HepG2 (cell line): ENCODE results near the gene NISCH. TPM values are rescaled to one million over a fixed set of nuclear protein-coding genes. Genes with fewer than 3 reads are reported as not detected.

Experiments
- ATAC-seq: fragments of 200-7000 bp; cut with Tn5 transposase; 3 replicates; pipeline ENCODE4 v1.9.1; 2020; ENCODE audit warnings: mild to moderate bottlenecking, moderate library complexity
- BruUV-seq: library from RNA; stranded (reverse); fragments of 400-500 nt; replicated peaks from 2 replicates; lab custom pipeline; 2021; lab: Mats Ljungman, UMichigan
- CTCF ChIA-PET: fragments of 300-600 bp; formaldehyde crosslinking; extraction: SDS; loops from one replicate; lab custom pipeline; 2021; ENCODE audit warnings: low total read pairs, inconsistent platforms, low intra/inter-chr PET ratio; lab: Yijun Ruan, JAX
- POLR2A ChIA-PET: fragments of 350-600 bp; sonication (Branson Sonifier 250); formaldehyde crosslinking; loops from one replicate; lab custom pipeline; 2020; ENCODE audit warnings: antibody characterized with exemption, inconsistent platforms; lab: Yijun Ruan, JAX
- DNase-seq: peaks from one replicate; pipeline ENCODE4 v3.0.0-alpha.2; 2015; ENCODE audit warnings: low spot score
- FAIRE-seq: peaks from 3 replicates; lab custom pipeline; 2011; peaks lifted over from hg19 to GRCh38; lab: Jason Lieb, UNC
- H2AFZ ChIP-seq: one replicate; pipeline ENCODE4 v1.6.1; 2011; ENCODE audit warnings: low read length, inconsistent platforms
- H3K27ac ChIP-seq: fragments of 300-600 bp; 3 replicates; pipeline ENCODE4 v1.8.0; 2011; ENCODE audit warnings: mixed run types, mild to moderate bottlenecking, mixed read lengths, low read length, inconsistent platforms; ENCODE audit not compliant: insufficient read depth; ENCODE audit errors: extremely low read length
- H3K27me3 ChIP-seq, 2 experiments: fragments of 200-600 bp in 1 of 2; 2 replicates in 1 of 2; 3 replicates in 1 of 2; pipeline versions ENCODE4 v1.6.0 to v1.8.0; 2011; ENCODE audit warnings: low read length in 2 of 2, mild to moderate bottlenecking in 2 of 2, moderate library complexity in 2 of 2, inconsistent platforms in 1 of 2; ENCODE audit not compliant: insufficient read depth in 2 of 2, control insufficient read depth in 1 of 2
- H3K36me3 ChIP-seq, 2 experiments: fragments of 200-600 bp in 1 of 2; replicated peaks in 1 of 2; 2 replicates in 1 of 2; 3 replicates in 1 of 2; pipeline versions ENCODE4 v1.5.1 to v1.8.0; 2011; ENCODE audit warnings: low read length in 2 of 2, inconsistent platforms in 1 of 2; ENCODE audit not compliant: insufficient read depth in 2 of 2, control insufficient read depth in 1 of 2
- H3K4me1 ChIP-seq: 2 replicates; pipeline ENCODE4 v1.5.1; 2012; ENCODE audit warnings: low read length, inconsistent platforms; ENCODE audit not compliant: insufficient read depth
- H3K4me2 ChIP-seq: 2 replicates; pipeline ENCODE4 v1.6.0; 2011; ENCODE audit warnings: low read depth, low read length, inconsistent platforms
- H3K4me3 ChIP-seq, 3 experiments: fragments of 200-600 bp in 1 of 3; sonication (generic), shearing (Covaris generic) in 1 of 3; replicated peaks in 1 of 3; 2 replicates each; pipeline ENCODE4 v1.5.1; 2011 to 2016; ENCODE audit warnings: low read length in 3 of 3, inconsistent platforms in 2 of 3, low read depth in 2 of 3, mild to moderate bottlenecking in 2 of 3, control low read depth in 1 of 3, mixed read lengths in 1 of 3; ENCODE audit not compliant: insufficient read depth in 1 of 3
- H3K79me2 ChIP-seq: one replicate; pipeline ENCODE4 v1.6.1; 2011; ENCODE audit warnings: low read length, inconsistent platforms; ENCODE audit not compliant: insufficient read depth
- H3K9ac ChIP-seq: 2 replicates; pipeline ENCODE4 v1.6.0; 2011; ENCODE audit warnings: mild to moderate bottlenecking, low read depth, low read length, inconsistent platforms; ENCODE audit not compliant: insufficient read depth
- H3K9me3 ChIP-seq: 2 replicates; pipeline ENCODE4 v1.5.1; 2012; ENCODE audit warnings: mild to moderate bottlenecking, low read length
- H4K20me1 ChIP-seq: 2 replicates; pipeline ENCODE4 v1.6.0; 2011; ENCODE audit warnings: inconsistent platforms, mild to moderate bottlenecking, low read length, moderate library complexity; ENCODE audit not compliant: insufficient read depth
- AGO2 ChIP-seq: fragments of 200-400 bp; formaldehyde crosslinking; optimal IDR thresholded peaks from 2 replicates; pipeline ENCODE3; 2017; ENCODE audit warnings: mild to moderate bottlenecking, low read depth, low read length, moderate library complexity
- CENPBD1 ChIP-seq: sonication (generic); formaldehyde crosslinking; IDR thresholded peaks from 2 replicates; pipeline ENCODE4 v1.8.0; 2022; ENCODE audit warnings: missing genetic modification reagents, low read depth, mild to moderate bottlenecking, borderline replicate concordance
- DR1 ChIP-seq: sonication (generic); formaldehyde crosslinking; IDR thresholded peaks from 2 replicates; pipeline ENCODE4 v1.8.0; 2021; ENCODE audit warnings: mild to moderate bottlenecking, missing genetic modification reagents, inconsistent platforms
- ZHX1 ChIP-seq: sonication (generic); formaldehyde crosslinking; IDR thresholded peaks from 2 replicates; pipeline ENCODE4 v1.8.1; 2022; ENCODE audit warnings: low read depth, mild to moderate bottlenecking, missing genetic modification reagents
- WGBS: methylation state at CpG from one replicate; pipeline ENCODE4 v1.1.6; 2017; ENCODE audit warnings: low lambda C conversion rate; 5-methylcytosine and 5-hydroxymethylcytosine counted together
- in situ Hi-C: cut with HindIII; loops from 2 replicates; pipeline ENCODE4 v1.10.0; 2017; ENCODE audit warnings: low pct_unique_long_range_greater_than_20kb; ENCODE audit not compliant: extremely low pct_ligation_motif_present
- intact Hi-C: fragments of 100-400 bp; cut with micrococcal nuclease; formaldehyde crosslinking; loops from one replicate; pipeline ENCODE4 v1.10.0; 2022; ENCODE audit not compliant: unreplicated experiment
- polyA plus RNA-seq, 8 experiments: library from polyadenylated mRNA; depleted of rRNA in 3 of 8; stranded (reverse) in 7 of 8; unstranded in 1 of 8; fragments of >200 nt; fragmentation: Illumina TruSeq in 4 of 8; extraction: Trizol in 4 of 8; gene quantifications; 2 replicates each; pipeline versions ENCODE4 v1.2.1 to v1.2.3, GENCODE V29; 2011 to 2016; ENCODE audit warnings: low read depth in 4 of 8, missing spikeins in 1 of 8, mixed read lengths in 1 of 8; ENCODE audit not compliant: insufficient read depth in 1 of 8
- total RNA-seq, 5 experiments: library from RNA; depleted of rRNA; stranded (reverse); fragments of >200 nt; fragmentation: Illumina TruSeq; extraction: Trizol; gene quantifications; 2 replicates each; pipeline ENCODE4 v1.2.3, GENCODE V29; 2016; ENCODE audit warnings: low read depth in 1 of 5
- TF ChIP-seq, protein P1 (sequence below): sonication (generic); formaldehyde crosslinking; IDR thresholded peaks from 2 replicates; pipeline ENCODE4 v1.4.0; 2020; ENCODE audit warnings: missing genetic modification reagents, borderline replicate concordance

The NISCH gene
- total and polyA plus RNA-seq, 2 of the 13 experiments (the other 11 are each of a cell fraction or from before 2014, with no cell fraction given): 27.0 to 47.6 TPM

DNA sequence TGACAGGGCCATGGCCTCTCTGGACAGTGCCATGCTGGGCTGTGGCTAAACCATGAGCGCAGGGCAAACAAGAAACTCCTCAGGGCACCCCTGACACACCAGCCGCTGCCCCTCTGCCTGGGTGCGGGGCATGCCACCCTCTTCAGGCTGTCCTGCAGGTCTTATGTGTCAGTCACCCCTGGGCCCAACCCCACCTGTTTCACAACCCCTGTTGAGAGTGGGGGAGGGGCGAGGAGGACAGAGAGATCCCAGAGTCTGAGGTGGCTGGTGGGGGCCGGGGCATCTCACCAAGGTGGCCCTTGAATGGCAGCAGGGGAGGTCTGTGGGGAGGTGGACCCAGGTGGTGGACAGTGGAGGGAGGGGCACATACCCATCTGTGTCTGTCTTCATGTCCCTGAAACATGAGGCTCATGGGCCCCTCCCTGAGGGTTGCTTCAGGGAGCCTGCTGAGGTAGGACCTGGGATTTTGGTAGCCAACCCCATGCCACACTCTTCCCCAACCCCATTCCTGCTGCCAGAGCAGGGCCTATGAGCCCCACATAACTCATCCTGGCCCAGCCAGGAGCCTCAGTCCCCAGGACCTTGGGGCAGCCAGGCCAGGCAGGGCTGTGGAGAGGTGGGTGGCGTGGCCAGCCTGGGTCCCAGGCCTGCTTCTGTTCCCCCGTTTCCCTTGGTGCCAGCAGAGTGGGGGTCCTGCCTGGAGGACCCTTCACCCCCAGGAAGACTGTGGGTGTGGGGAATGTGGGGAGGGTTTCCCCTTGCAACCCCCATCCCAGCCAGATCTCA is 38.0 kb downstream of the NISCH start:
- H3K27me3 ChIP-seq: peaks cover 4 to 10% of the 10 kb centered on the region in 2 experiments; a peak in 3 of 5 replicates
- H3K4me2 ChIP-seq: no peak overlapping the region
- H3K9me3 ChIP-seq: no peaks in the 10 kb centered on the region
- H3K79me2 ChIP-seq: no peaks in the 10 kb centered on the region
- in situ Hi-C loops: no loop called here
- no peak overlapping the region for H3K9ac ChIP-seq
- H3K4me3 ChIP-seq: no peak overlapping the region
- no peak overlapping the region for H3K27ac ChIP-seq
- peaks cover 16 to 27% of the 10 kb centered on the region in 2 experiments for H3K36me3 ChIP-seq
- BruUV-seq: no TSS peak
- H3K4me1 ChIP-seq: peaks cover 23% of the 10 kb centered on the region
- ChIA-PET POLR2A (no interaction called here), CTCF (no interaction called here)
- FAIRE-seq (no peak), ATAC-seq (0 out of 3 replicates have a peak, but pooled peaks have one; percentile 4), DNase-seq (no peak)
- 82% methylated on average over 5 of the region's 7 CpGs for WGBS
- TF ChIP-seq CENPBD1 (CRISPR knock-in tag) (no peak), ZHX1 (no peak), DR1 (CRISPR knock-in tag) (no peak), AGO2 (peak; percentile 63)
- TF ChIP-seq, protein P1, sequence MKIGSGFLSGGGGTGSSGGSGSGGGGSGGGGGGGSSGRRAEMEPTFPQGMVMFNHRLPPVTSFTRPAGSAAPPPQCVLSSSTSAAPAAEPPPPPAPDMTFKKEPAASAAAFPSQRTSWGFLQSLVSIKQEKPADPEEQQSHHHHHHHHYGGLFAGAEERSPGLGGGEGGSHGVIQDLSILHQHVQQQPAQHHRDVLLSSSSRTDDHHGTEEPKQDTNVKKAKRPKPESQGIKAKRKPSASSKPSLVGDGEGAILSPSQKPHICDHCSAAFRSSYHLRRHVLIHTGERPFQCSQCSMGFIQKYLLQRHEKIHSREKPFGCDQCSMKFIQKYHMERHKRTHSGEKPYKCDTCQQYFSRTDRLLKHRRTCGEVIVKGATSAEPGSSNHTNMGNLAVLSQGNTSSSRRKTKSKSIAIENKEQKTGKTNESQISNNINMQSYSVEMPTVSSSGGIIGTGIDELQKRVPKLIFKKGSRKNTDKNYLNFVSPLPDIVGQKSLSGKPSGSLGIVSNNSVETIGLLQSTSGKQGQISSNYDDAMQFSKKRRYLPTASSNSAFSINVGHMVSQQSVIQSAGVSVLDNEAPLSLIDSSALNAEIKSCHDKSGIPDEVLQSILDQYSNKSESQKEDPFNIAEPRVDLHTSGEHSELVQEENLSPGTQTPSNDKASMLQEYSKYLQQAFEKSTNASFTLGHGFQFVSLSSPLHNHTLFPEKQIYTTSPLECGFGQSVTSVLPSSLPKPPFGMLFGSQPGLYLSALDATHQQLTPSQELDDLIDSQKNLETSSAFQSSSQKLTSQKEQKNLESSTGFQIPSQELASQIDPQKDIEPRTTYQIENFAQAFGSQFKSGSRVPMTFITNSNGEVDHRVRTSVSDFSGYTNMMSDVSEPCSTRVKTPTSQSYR (CRISPR knock-in tag): peak; percentile 84
- no peaks in the 10 kb centered on the region; the same call in 1 of the 2 replicates for H4K20me1 ChIP-seq
- H2AFZ ChIP-seq: no peak overlapping the region
- intact Hi-C loops: no loop called here
